Epidermal melanocyte (primary cell): ENCODE measurements around the gene COL5A1.

Experiments
- DNase-seq: peaks from one replicate; pipeline ENCODE4 v3.0.0; 2011; ENCODE audit warnings: low spot score; ENCODE audit not compliant: insufficient read length

The COL5A1 gene

GRCh38 chr9:134641173-134641989 lies at the start of gene COL5A1:
TSS of gene COL5A1 (plus strand) at chr9:134641803. CDS start at chr9:134642188, 385 bp downstream.
- peak; percentile 72 for DNase-seq

DNA sequence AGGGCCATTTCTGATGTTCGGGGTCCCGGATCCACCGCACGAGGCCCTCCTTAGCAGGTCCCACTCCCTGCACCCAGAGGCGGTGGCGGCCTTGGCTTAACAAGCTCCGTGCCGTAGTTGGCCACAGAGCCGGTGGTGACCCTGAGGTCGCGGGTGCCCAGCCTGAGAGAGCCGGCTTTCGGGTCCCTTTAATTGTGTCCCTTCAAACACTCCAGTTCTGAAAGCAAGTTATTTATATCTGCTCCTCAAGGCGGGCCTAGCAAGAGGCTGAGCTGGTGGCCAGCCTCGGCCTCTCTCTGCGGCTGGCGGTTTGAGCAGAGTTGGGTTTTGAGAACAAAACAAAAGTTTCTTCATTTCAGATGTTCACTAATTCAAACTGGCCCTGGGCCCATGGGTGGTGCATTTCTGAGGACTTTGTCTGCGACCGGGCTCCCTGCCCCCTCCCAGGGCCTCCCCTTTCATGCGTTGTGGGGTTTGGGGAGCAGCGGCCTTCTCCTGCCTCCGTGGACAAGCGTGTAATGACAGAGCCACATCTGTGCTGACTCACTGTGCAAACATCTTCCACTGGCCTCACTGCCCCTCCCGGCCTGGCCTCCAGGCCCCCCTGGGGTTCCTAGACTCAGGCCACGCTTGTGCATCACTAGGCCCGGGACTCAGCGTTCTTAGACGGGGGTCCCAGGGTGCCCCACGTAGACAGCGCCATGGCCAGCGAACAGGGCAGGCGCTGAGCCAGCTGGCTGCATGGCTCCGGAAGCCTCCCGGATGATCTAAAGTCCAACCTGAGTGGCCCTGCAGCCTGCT lies 49.4 kb upstream of the COL5A1 start:
- DNase-seq = peak; percentile 76

- no peak for DNase-seq
Measured at GRCh38 chr9:134592819-134593200, 48.8 kb upstream of the COL5A1 start.

- no peak for DNase-seq
Measured at GRCh38 chr9:134593286-134594077, 48.1 kb upstream of the COL5A1 start.

DNA sequence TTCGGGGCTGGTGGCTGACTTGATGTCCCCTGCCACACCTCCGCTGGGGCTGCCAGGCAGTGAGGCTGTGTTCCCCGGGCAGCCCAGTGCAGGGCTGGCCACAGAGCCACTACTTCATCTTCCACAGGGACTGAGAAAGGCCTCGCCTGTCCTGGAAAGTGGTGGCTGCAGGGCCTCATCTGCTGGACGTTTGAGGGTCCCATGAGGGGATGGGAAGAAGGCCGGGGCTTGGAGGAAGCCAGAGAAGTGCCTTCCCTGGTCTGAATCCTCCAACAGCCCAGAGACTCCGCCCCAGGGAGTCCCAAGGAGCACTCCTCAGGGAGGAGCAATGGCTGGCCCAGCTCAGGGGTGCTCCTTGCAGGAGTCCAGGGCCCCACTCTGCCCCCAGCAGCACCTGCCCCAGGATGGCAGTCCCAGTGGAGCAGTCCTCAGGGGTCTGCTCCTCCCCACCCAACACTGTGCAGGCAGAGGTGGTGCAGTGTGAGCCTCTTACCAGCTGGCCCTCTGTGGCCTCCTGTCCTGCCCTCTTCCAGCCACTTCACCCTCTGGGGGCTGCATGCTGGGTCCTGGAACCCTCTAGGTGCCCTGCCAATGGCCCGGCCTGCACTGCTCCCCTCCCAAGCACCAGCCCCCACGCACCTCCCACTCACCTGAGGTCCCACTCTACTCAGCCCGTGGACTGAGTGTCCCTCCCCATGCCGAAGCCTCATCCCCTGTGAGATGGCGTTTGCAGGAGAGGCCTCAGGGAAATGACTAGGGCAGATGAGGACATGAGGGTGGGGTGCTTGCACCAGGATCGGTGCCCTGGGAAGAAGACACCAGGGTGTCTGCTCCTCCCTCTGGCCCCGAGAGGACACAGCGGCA lies 47.3 kb upstream of the COL5A1 start:
- DNase-seq = no peak

DNA sequence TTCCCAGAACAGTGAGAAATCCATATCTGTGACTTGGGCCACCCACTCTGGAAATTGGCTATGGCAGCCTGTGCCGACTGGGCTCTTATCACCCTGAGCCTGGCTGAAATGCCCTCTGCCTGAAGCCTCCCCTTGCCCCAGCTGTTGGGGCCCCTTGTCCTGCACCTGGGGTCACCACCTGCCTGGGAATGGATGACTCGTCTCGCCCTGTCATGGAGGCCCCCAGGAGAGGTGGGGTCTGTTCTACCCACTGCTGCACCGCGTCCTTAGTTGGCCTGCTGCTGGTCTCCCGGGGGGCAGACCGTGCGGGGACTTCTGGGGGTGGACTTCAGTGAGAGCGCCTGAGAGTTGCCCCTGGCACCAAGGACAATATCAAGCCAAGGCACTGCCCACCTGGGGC lies 46.6 kb upstream of the COL5A1 start:
- DNase-seq = no peak

GRCh38 chr9:134597041-134597913 lies 44.3 kb upstream of the COL5A1 start:
- DNase-seq = no peak

- no peak for DNase-seq
Measured at GRCh38 chr9:134597957-134598883, 43.4 kb upstream of the COL5A1 start.

- DNase-seq = no peak
Measured at GRCh38 chr9:134598884-134599245, 42.7 kb upstream of the COL5A1 start.

DNA sequence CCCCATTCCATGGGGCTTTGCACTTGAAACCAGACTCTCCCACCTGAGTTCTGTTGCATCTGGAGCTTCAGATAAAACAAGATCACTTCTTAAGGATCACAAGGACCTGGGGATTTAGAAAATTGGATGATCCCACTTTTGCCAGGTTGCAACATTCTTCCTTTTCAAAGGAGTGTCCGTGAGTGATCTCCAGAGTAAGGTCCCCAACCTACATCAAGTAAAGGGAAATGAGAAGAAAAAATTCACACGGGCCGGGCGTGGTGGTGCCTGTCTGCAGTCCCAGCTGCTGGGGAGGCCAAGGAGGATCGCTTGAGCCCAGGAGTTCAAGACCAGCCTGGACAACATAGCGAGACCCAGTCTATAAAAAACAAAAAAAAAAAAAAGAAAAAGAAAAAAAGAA lies 41.2 kb upstream of the COL5A1 start:
- no peak for DNase-seq

GRCh38 chr9:134600836-134601638 lies 40.6 kb upstream of the COL5A1 start:
- DNase-seq = no peak

- no peak for DNase-seq
Measured at GRCh38 chr9:134601764-134602163, 39.8 kb upstream of the COL5A1 start.

DNA sequence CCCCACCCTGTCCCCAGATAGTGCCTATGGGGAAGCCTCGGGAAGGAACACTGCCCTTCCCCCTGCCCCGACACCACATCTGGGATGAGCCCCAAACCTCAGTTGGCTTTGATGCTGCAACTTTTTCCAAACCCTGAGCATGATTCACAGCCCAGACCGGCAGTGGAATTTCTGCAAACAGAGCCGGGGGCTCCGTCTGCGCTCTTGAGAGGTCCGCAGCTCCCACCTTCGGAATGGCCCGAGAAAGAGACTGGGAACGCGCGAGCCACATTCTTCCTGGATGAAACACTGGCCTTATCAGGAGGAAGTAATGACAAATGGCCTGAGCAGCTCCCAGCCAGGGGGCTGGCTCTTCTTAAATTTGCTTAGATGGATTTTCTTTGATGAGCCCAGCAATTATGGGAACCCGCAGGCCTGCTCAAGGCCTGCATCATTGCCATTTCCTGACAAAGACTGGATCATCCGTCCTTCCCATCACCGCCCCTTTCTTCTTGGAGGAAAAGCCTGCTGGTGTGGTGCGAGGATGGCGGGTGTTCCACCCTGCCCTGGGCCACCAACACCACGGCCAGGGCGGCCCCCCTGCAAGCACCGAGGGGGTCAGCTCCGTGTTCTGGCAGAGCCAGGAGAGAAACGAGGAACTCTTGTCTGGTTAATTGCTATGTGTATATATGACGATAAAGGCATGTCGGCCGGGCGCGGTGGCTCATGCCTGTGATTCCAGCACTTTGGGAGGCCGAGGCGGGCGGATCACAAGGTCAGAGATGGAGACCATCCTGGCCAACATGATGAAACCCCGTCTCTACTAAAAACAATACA lies 38.8 kb upstream of the COL5A1 start:
- no peak for DNase-seq

GRCh38 chr9:134604834-134605233 lies 36.8 kb upstream of the COL5A1 start:
- no peak for DNase-seq

DNA sequence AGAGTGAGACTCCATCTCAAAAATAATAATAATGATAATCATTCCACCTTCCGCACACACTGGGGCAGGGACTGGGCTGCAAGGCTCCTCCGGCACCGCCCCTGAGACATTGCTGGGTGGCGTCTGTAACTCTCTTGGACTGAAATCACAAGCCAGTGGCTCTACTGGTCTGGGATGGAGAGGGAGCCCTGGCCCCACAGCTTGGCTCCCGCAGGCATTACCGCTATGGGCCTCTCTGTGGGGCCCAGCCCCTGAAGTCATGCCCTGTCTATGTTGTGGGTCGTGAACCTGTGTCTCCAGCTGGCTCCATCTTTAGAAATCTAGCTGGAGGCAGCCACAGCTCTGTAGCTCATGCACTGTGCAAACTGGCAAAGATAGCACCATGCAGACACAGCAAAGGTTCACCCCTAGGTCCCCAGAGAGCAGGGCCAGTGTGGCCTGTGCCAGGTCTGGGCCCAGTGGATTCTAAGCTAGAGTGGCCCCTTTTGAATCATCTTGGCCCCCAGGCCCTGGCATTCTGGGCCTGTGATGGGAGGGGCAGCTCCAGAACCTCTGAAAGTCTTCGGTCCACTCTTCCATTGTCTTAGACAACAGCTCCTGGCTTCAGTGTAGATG lies 36.1 kb upstream of the COL5A1 start:
- no peak for DNase-seq

DNA sequence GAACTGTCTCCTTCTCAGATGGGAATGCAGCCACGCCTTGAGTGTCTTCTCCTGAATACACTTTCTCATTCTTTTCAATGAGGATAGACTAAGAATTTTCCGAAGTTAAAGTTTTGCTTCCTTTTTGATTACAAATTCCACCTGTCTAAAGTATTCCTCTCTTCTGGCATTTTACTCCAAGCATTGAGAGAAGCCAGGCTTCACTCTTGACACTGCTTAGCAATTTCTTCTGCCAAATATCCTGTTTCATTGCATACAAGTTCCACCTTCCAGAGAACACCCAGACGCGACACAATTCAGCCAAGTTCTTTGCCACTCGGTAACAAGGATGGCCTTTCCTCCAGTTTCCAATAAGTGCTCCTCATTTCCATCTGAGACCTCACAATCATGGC lies 35.6 kb upstream of the COL5A1 start:
- no peak for DNase-seq
